GM12878 (cell line): ENCODE results near the gene SMIM32. TPM values are rescaled to one million over a fixed set of nuclear protein-coding genes. Genes with fewer than 3 reads are reported as not detected.

ENCODE experiments used
- ATAC-seq: fragments of 200-7000 bp; cut with Tn5 transposase; 3 replicates; pipeline ENCODE4 v1.9.1; 2020; ENCODE audit warnings: mild to moderate bottlenecking, moderate library complexity
- BruUV-seq: library from RNA; stranded (reverse); fragments of 400-500 nt; replicated peaks from 2 replicates; lab custom pipeline; 2021; lab: Mats Ljungman, UMichigan
- CTCF ChIA-PET: fragments of 300-600 bp; sonication (Branson Sonifier 250); formaldehyde crosslinking; extraction: SDS; loops from one replicate; lab custom pipeline; 2021; ENCODE audit warnings: inconsistent platforms; lab: Yijun Ruan, JAX
- POLR2A ChIA-PET: fragments of 350-600 bp; formaldehyde crosslinking; extraction: SDS; loops from one replicate; lab custom pipeline; 2021; ENCODE audit warnings: inconsistent platforms; lab: Charles Lee
- RAD21 ChIA-PET: fragments of 300-600 bp; sonication (Branson Sonifier 250); formaldehyde crosslinking; loops from one replicate; lab custom pipeline; 2023; ENCODE audit warnings: antibody characterized with exemption; ENCODE audit not compliant: unreplicated experiment; lab: Charles Lee
- SMC1A ChIA-PET: fragments of 300-600 bp; sonication (Branson Sonifier 250); formaldehyde crosslinking; loops from one replicate; lab custom pipeline; 2023; ENCODE audit not compliant: unreplicated experiment, uncharacterized antibody; lab: Charles Lee
- DNase-seq: peaks from one replicate; pipeline ENCODE4 v3.0.0-alpha.2; 2011; ENCODE audit warnings: low read depth, low spot score
- FAIRE-seq: peaks from 3 replicates; lab custom pipeline; 2011; peaks lifted over from hg19 to GRCh38; lab: Jason Lieb, UNC
- H2AFZ ChIP-seq: 2 replicates; pipeline ENCODE4 v1.6.0; 2011; ENCODE audit warnings: low read depth, low read length, control low read depth; ENCODE audit not compliant: control insufficient read depth
- H3K27ac ChIP-seq: 2 replicates; pipeline ENCODE4 v1.5.1; 2011; ENCODE audit warnings: control low read depth; ENCODE audit not compliant: control insufficient read depth, insufficient read depth
- H3K27me3 ChIP-seq, 2 experiments: replicated peaks in 1 of 2; 2 replicates each; pipeline versions ENCODE4 v1.6.0 to v1.6.1; 2011; ENCODE audit warnings: low read length in 1 of 2; ENCODE audit not compliant: control insufficient read depth in 2 of 2, insufficient read depth in 2 of 2
- H3K36me3 ChIP-seq, 2 experiments: 2 replicates each; pipeline ENCODE4 v1.5.1; 2011; ENCODE audit warnings: low read length in 1 of 2; ENCODE audit not compliant: control insufficient read depth in 2 of 2, insufficient read depth in 2 of 2
- H3K4me1 ChIP-seq: 2 replicates; pipeline ENCODE4 v1.6.1; 2011; ENCODE audit warnings: mild to moderate bottlenecking, low read length, moderate library complexity, mixed read lengths; ENCODE audit not compliant: control insufficient read depth, insufficient read depth
- H3K4me2 ChIP-seq: 2 replicates; pipeline ENCODE4 v1.6.0; 2011; ENCODE audit warnings: control low read depth; ENCODE audit not compliant: control insufficient read depth, insufficient read depth
- H3K4me3 ChIP-seq: fragments of 200-600 bp; sonication (generic); 2 replicates; pipeline ENCODE4 v1.5.1; 2016
- H3K79me2 ChIP-seq: 2 replicates; pipeline ENCODE4 v1.6.0; 2011; ENCODE audit warnings: low read length; ENCODE audit not compliant: control insufficient read depth, insufficient read depth
- H3K9ac ChIP-seq: 2 replicates; pipeline ENCODE4 v1.8.0; 2011; ENCODE audit warnings: low read length, control low read depth, mixed read lengths; ENCODE audit not compliant: control insufficient read depth, insufficient read depth
- H3K9me3 ChIP-seq: replicated peaks from 3 replicates; pipeline ENCODE4 v1.5.1; 2011; ENCODE audit warnings: mild to moderate bottlenecking, low read length; ENCODE audit not compliant: control insufficient read depth, insufficient read depth
- H4K20me1 ChIP-seq: 2 replicates; pipeline ENCODE4 v1.6.0; 2011; ENCODE audit not compliant: control insufficient read depth, insufficient read depth
- CBFB ChIP-seq: IDR thresholded peaks from 2 replicates; pipeline ENCODE4 v1.6.1; 2016; ENCODE audit warnings: antibody characterized with exemption, low read depth
- CHD2 ChIP-seq: IDR thresholded peaks from 2 replicates; pipeline ENCODE4 v1.6.1; 2011; ENCODE audit warnings: low read depth, low read length, improper control_type of control experiment, borderline replicate concordance
- NR2F1 ChIP-seq: fragments of 450-650 bp; conservative IDR thresholded peaks from 2 replicates; pipeline ENCODE4 v1.6.1; 2017; ENCODE audit warnings: mild to moderate bottlenecking
- ZBED1 ChIP-seq: IDR thresholded peaks from 2 replicates; pipeline ENCODE4 v1.6.1; 2016; ENCODE audit warnings: borderline replicate concordance
- WGBS: methylation state at CpG from one replicate; pipeline ENCODE4 v1.1.6; 2016; ENCODE audit warnings: low lambda C conversion rate; ENCODE audit not compliant: insufficient replicate concordance, insufficient coverage; ENCODE audit errors: missing lambda C conversion rate; 5-methylcytosine and 5-hydroxymethylcytosine counted together
- in situ Hi-C: fragments of 300-500 bp; cut with MboI; formaldehyde crosslinking; loops from 9 replicates; pipeline ENCODE4 v1.14.3; 2018; ENCODE audit warnings: mixed read lengths
- intact Hi-C: fragments of 100-400 bp; cut with micrococcal nuclease; formaldehyde crosslinking; loops from one replicate; pipeline ENCODE4 v1.14.2; 2022; ENCODE audit not compliant: unreplicated experiment
- polyA plus RNA-seq, 11 experiments: library from polyadenylated mRNA; depleted of rRNA in 4 of 11; unstranded in 6 of 11; stranded (reverse) in 5 of 11; fragments of >200 nt; fragmentation: Nextera tagmentation in 4 of 11; fragmentation: Illumina TruSeq in 1 of 11; extraction: Ambion mirVana in 4 of 11; extraction: Trizol in 1 of 11; gene quantifications; 1 replicate in 1 of 11; 2 replicates in 10 of 11; pipeline versions ENCODE4 v1.2.1 to v1.2.3, GENCODE V29; 2011 to 2016; ENCODE audit warnings: inconsistent platforms in 2 of 11, missing spikeins in 2 of 11, low read depth in 1 of 11
- total RNA-seq, 4 experiments: library from RNA; depleted of rRNA in 3 of 4; stranded (reverse); fragments of >200 nt in 3 of 4; fragmentation: Illumina TruSeq in 1 of 4; extraction: Trizol in 1 of 4; gene quantifications; 2 replicates each; pipeline versions ENCODE4 v1.2.1 to v1.2.3, GENCODE V29; 2013 to 2021
- TF ChIP-seq, protein P1 (sequence below): IDR thresholded peaks from 2 replicates; pipeline ENCODE4 v1.6.1; 2011; ENCODE audit warnings: mild to moderate bottlenecking, low read depth, low read length, moderate library complexity; ENCODE audit not compliant: insufficient replicate concordance
- TF ChIP-seq, protein P2 (sequence below): IDR thresholded peaks from 2 replicates; pipeline ENCODE4 v1.6.1; 2011; ENCODE audit warnings: low read depth, low read length, improper control_type of control experiment, borderline replicate concordance
- TF ChIP-seq, protein P3 (sequence below): IDR thresholded peaks from 2 replicates; pipeline ENCODE4 v1.6.1; 2011; ENCODE audit warnings: borderline replicate concordance, low read depth, mild to moderate bottlenecking, moderate library complexity, mixed read lengths, low read length; ENCODE audit not compliant: insufficient read depth; ENCODE audit errors: extremely low read length

The SMIM32 gene
- total and polyA plus RNA-seq, 10 of the 15 experiments (the other 5 are each of a cell fraction or from before 2014, with no cell fraction given) = not detected

DNA sequence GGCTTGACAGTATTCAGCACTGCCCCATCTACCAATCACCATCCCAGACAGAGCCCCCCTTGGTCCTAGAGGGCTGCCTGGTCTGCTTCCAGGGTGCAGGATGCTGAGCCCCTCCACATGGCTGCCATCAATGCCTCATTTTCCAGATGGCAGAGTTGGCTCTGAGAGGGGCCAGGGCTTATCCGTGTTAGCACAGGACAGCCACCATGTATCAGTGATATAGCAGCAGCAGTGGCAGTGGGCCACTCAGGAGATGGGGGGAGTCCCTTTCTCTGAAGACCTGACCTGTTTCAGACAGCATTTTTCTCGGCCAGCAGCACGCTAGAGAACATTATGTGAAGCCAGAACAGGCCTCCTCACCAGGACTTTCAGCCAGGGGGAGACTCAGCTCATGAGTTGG, 1.6 kb upstream of the SMIM32 start:
- 31% methylated on average over 3 of the region's 3 CpGs for WGBS

More for the DNA sequence above, 1.6 kb upstream of the SMIM32 start:
- Histone ChIP-seq H3K27ac (no peak overlapping the region), H2AFZ (no peak overlapping the region), H3K9ac (no peak overlapping the region), H3K79me2 (no peaks in the 10 kb centered on the region), H3K4me2 (no peak overlapping the region), H3K4me1 (no peaks in the 10 kb centered on the region), H3K9me3 (no peaks in the 10 kb centered on the region), H3K36me3 (no peaks in the 10 kb centered on the region), H3K27me3 (peaks cover 0 to 7% of the 10 kb centered on the region in 2 experiments; a peak in 3 of 4 replicates), H3K4me3 (no peak overlapping the region), H4K20me1 (no peaks in the 10 kb centered on the region)
- POLR2A ChIA-PET = no interaction called here
- intact Hi-C loops (no loop called here), in situ Hi-C loops (no loop called here)
- RAD21 ChIA-PET = no interaction called here
- ATAC-seq (no peak), DNase-seq (no peak), FAIRE-seq (no peak)
- CTCF ChIA-PET = no interaction called here
- no TSS peak for BruUV-seq
- TF ChIP-seq, protein P1, sequence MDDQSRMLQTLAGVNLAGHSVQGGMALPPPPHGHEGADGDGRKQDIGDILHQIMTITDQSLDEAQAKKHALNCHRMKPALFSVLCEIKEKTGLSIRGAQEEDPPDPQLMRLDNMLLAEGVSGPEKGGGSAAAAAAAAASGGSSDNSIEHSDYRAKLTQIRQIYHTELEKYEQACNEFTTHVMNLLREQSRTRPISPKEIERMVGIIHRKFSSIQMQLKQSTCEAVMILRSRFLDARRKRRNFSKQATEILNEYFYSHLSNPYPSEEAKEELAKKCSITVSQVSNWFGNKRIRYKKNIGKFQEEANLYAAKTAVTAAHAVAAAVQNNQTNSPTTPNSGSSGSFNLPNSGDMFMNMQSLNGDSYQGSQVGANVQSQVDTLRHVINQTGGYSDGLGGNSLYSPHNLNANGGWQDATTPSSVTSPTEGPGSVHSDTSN = no peak
- TF ChIP-seq CHD2 (no peak), ZBED1 (no peak), CBFB (no peak), NR2F1 (no peak)
- TF ChIP-seq, protein P2, sequence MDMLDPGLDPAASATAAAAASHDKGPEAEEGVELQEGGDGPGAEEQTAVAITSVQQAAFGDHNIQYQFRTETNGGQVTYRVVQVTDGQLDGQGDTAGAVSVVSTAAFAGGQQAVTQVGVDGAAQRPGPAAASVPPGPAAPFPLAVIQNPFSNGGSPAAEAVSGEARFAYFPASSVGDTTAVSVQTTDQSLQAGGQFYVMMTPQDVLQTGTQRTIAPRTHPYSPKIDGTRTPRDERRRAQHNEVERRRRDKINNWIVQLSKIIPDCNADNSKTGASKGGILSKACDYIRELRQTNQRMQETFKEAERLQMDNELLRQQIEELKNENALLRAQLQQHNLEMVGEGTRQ = no peak
- TF ChIP-seq, protein P3, sequence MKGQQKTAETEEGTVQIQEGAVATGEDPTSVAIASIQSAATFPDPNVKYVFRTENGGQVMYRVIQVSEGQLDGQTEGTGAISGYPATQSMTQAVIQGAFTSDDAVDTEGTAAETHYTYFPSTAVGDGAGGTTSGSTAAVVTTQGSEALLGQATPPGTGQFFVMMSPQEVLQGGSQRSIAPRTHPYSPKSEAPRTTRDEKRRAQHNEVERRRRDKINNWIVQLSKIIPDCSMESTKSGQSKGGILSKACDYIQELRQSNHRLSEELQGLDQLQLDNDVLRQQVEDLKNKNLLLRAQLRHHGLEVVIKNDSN = no peak
- SMC1A ChIA-PET = no interaction called here
